IMR-90 (cell line): ENCODE measurements around the gene CLASRP.

Experiments used
- BHLHE40 ChIP-seq: fragments of 150-350 bp; IDR thresholded peaks from 2 replicates; pipeline ENCODE4 v1.6.1; 2016; ENCODE audit warnings: mild to moderate bottlenecking, low read depth, low read length
- POLR2A ChIP-seq: IDR thresholded peaks from 2 replicates; pipeline ENCODE4 v1.6.1; 2012; ENCODE audit warnings: mild to moderate bottlenecking, low read depth, low read length
- TF ChIP-seq, protein P1 (sequence below): conservative IDR thresholded peaks from 2 replicates; pipeline ENCODE4 v1.5.1; 2012; ENCODE audit warnings: mild to moderate bottlenecking, low read depth, low read length, improper control_type of control experiment

DNA sequence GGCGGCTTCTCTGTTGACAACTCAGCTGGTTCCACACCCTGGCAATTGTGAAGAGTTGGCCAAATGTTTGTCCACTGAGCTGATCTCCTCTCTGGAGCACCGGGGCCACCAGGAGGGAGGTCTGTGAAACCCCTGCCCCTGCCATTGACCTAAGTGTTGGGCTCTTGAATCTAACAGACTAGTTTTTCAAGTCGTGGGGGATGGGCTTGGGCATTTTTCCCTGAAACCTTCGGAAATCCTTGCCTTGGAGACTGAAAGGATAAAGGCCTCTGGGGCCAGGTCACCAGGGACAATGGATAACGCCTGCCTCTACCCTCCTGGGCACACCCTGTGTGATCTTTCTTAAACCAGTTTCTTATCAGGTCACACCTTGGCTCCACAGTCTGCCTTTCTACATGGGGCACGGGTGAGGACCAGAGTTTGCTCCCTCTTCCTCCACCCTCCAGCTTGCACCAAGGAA is 41.1 kb downstream of the CLASRP start:
- TF ChIP-seq, protein P1, sequence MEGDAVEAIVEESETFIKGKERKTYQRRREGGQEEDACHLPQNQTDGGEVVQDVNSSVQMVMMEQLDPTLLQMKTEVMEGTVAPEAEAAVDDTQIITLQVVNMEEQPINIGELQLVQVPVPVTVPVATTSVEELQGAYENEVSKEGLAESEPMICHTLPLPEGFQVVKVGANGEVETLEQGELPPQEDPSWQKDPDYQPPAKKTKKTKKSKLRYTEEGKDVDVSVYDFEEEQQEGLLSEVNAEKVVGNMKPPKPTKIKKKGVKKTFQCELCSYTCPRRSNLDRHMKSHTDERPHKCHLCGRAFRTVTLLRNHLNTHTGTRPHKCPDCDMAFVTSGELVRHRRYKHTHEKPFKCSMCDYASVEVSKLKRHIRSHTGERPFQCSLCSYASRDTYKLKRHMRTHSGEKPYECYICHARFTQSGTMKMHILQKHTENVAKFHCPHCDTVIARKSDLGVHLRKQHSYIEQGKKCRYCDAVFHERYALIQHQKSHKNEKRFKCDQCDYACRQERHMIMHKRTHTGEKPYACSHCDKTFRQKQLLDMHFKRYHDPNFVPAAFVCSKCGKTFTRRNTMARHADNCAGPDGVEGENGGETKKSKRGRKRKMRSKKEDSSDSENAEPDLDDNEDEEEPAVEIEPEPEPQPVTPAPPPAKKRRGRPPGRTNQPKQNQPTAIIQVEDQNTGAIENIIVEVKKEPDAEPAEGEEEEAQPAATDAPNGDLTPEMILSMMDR = no peak
- TF ChIP-seq BHLHE40 (no peak), POLR2A (no peak)
